ENCODE data around the gene PRG2.

DNA sequence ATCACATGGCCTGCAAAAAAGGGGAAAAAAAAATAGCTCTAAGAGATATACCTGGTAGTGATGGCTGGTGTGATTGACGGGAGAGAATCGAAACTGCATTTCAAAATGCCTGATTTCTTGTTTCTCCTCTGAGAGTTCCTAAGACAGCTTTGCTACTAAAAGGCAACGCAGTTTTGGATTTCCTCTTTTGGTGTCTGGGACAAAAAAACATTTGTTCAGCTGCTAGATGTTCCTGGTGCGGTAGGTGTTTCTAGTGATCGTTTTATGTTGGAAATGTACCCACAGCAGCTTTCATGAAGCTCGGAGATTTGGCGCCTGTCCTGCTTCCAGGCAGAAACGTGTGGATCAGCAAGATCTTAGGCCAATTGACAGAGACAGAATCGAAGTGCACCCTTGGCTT, 34.2 kb downstream of the PRG2 start:
- TF ChIP-seq EZH2phosphoT487 (IDR thresholded peaks at IDR 0.05; ENCODE audit: borderline replicate concordance, low read length) = no peak
- TF ChIP-seq, protein P1, sequence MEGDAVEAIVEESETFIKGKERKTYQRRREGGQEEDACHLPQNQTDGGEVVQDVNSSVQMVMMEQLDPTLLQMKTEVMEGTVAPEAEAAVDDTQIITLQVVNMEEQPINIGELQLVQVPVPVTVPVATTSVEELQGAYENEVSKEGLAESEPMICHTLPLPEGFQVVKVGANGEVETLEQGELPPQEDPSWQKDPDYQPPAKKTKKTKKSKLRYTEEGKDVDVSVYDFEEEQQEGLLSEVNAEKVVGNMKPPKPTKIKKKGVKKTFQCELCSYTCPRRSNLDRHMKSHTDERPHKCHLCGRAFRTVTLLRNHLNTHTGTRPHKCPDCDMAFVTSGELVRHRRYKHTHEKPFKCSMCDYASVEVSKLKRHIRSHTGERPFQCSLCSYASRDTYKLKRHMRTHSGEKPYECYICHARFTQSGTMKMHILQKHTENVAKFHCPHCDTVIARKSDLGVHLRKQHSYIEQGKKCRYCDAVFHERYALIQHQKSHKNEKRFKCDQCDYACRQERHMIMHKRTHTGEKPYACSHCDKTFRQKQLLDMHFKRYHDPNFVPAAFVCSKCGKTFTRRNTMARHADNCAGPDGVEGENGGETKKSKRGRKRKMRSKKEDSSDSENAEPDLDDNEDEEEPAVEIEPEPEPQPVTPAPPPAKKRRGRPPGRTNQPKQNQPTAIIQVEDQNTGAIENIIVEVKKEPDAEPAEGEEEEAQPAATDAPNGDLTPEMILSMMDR (conservative IDR thresholded peaks at IDR 0.05; ENCODE audit: low read depth, low read length) = no peak
- TF ChIP-seq EZH2 (IDR thresholded peaks at IDR 0.05; ENCODE audit: low read length, unreplicated experiment) = no peak
